GM10266 (cell line): Measurements from ENCODE around the gene DBX1.
A peak's percentile ranks its signal among the peaks of the same experiment; 100 is the strongest.
"Not testable (repeated sequence)": the region's sequence is repeated elsewhere in the genome, so short reads cannot be mapped to it uniquely, and the experiment has no call there.

Experiments
- DNase-seq: peaks from one replicate; pipeline ENCODE4 v3.0.0; 2012; ENCODE audit errors: extremely low spot score
- TF ChIP-seq, protein P1 (sequence below): IDR thresholded peaks from 2 replicates; pipeline ENCODE4 v1.5.1; 2012; ENCODE audit warnings: mild to moderate bottlenecking, low read depth; ENCODE audit not compliant: control insufficient read depth, insufficient read depth; ENCODE audit errors: missing control alignments

Gene DBX1

DNA sequence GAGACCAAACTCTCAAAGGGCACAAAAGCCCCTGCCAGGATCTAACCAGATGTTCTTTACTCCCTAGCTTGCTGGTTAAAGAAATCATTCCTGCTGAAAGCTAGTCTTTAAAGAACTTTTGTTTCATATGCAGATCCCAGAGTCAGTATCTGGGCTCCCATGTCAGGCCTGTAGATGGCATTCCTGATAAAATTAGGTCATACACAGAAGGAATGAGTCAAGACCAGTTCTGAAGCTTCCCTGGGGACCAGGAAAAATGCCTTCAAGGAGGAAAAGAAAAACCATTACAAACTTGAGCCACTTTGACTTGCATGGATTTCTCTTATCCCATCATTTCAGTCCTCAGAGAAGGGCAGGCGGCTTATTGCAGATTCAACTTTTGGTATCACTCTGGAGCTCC lies 5.9 kb downstream of the DBX1 start:
- TF ChIP-seq, protein P1, sequence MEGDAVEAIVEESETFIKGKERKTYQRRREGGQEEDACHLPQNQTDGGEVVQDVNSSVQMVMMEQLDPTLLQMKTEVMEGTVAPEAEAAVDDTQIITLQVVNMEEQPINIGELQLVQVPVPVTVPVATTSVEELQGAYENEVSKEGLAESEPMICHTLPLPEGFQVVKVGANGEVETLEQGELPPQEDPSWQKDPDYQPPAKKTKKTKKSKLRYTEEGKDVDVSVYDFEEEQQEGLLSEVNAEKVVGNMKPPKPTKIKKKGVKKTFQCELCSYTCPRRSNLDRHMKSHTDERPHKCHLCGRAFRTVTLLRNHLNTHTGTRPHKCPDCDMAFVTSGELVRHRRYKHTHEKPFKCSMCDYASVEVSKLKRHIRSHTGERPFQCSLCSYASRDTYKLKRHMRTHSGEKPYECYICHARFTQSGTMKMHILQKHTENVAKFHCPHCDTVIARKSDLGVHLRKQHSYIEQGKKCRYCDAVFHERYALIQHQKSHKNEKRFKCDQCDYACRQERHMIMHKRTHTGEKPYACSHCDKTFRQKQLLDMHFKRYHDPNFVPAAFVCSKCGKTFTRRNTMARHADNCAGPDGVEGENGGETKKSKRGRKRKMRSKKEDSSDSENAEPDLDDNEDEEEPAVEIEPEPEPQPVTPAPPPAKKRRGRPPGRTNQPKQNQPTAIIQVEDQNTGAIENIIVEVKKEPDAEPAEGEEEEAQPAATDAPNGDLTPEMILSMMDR, result no peak
- DNase-seq, result no peak

DNA sequence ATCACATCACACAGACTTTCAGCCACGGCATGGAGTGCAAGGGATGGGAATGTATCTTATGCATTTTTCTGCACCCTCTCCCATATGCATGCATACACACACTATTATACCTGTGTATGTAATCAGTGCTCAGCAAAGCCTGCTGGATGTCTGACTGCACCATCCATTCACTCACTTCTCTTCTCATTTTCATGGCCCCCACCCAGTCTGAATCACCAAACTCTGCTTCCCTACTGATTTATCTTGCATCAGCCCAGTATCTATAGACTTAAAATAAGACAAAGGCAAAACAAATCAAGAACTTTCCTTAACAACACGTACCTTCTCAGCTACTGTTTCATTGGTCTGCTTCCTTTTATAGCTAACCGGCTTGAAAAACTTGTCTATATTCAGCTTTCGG lies 21.6 kb downstream of the DBX1 start:
- no peak for DNase-seq
- TF ChIP-seq, protein P1, result no peak

DNA sequence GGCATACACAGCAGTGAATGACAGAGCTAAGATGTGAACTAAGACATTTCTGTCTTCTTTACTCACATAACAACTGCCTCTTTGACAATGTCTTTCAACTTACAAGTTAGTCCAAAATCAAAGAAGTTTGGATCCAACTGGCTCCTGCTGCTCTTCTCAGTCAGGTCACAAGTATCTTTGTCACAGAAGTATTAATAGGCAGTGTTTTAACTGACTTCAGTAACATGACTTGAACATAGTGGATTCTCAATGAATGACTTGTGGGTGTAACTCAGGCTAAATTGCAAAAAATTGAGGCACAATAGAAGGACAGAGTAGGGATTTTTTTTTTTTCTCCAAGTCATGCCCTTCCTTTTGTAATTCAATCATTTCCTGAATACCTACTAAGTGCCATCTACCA lies 22.6 kb downstream of the DBX1 start:
- DNase-seq, result no peak
- TF ChIP-seq, protein P1, result no peak

DNA sequence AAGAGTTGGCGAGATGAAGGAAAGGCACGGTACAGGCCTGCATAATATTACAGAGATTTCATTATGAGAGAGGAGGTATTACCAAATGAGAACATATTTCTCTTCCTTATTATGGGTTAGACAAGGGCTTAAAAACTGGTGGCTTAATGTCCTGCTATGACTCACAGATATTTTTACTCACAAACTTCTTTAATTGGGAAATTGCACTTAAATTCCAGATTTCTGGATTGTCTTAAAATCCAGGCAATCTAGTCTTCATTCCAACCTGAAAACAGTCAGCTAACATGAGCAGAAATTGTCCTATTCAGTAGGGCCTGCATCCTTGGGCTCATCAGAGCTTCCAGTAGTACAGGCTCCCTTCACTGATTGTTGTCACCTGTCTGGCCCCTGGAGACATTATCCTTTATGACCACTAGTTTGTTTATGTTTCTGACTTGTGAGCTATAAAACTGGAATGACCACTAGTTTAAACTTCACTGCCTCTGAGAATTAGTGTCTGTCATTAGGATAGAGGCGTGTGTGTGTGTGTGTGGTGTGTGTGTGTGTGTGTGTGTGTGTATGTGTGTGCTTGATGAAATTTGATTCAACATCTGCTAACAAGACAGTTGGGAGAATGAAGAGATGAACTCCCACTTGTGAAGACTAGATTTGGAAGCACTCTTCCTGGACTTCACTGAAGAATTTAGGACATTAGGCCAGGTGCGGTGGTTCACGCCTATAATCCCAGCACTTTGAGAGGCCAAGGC lies 25.1 kb downstream of the DBX1 start:
- DNase-seq, result no peak
- TF ChIP-seq, protein P1, result no peak

DNA sequence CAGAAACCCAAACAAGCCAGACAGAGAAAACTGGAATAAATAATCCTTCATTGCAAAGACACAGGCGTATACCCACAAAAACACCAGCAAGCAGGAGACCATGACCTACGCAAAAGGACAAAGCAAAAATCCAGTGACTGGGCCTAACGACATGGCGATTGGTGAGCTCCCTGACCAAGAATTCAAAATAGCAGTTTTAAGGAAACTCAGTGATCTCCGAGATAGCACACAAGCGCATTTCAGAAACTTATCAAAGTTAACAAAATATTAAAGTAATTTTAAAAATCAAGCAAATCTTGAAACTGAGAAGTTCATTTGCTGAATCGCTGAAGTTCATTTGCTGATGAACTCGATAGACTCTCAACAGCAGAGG lies 27.6 kb downstream of the DBX1 start:
- DNase-seq, result no peak

DNA sequence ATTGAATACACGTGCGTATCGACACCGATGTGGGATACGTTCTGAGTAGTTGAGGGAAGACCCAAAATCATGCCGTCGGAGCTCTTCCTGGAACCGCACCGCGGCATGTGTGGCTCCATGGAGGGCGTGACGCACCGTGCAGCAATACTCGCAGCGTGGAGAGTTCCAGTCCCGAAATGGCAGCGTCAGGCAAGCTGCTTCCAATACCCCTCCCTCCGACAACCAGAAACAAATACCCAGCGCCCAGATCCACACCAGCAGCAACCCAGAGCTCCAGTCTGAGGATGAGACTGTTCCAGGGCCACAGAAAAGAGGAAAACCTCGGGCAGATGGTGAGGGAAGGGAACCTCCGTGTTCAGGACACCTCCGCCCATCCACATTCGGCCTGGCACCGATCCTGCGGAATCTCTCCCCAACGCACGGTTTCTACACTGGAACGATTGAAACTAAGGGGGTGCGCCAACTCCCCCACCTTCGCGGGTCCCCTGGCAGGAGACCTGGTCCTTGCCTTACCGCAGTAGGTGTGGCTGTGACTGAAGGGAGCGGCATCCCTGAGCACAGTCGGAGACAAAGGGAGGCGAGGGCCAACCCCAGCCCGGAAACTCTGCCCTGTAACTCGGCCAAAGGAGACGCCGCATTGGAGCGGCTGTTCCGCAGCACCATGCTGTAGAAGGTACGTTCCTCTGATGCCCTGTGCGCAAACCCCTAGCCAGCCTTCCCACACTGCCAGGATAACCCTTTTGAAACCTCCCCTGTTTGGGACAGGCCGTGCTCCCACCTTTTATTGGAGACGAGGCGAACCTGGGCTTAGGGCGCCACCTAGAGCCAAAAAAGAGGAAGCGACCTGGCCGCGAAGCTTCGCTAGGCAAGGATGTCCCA lies 28.2 kb downstream of the DBX1 start:
- DNase-seq, result peak; percentile 49
- TF ChIP-seq, protein P1, result peak; percentile 82

More for the DNA sequence above, 27.6 kb downstream of the DBX1 start:
- TF ChIP-seq, protein P1, result no peak

DNA sequence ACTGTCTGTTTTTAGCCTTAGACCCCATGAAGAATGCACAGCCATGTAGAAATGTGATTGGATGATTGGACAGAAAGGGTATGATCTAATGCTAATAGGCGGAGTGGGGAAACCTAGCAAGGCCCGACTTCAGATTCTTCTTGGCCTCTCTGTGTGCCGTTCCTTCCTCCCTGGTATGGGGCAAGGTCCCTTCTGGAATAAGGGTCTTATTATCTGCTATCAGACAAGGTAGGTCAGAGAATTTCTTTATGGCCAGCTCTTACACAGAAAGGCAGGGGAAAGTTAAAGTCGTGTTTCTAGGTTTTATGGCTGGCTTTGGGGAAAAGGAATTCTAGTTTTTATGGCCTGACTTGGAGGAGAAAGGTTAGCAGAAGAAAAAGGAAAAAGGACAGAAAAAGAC lies 30.6 kb downstream of the DBX1 start:
- no peak for DNase-seq
- TF ChIP-seq, protein P1, result no peak

DNA sequence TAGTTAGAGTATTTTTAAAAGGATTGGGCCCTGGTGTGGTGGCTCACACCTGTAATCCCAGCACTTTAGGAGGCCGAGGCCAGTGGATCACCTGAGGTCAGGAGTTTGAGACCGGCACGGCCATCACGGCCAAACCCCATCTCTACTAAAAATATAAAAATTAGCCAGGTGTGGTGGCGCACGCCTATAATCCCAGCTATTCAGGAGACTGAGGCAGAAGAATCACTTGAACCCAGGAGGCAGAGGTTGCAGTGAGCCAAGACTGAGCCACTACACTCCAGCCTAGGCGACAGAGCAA lies 31.8 kb downstream of the DBX1 start:
- DNase-seq, result not testable (repeated sequence)
